K562 (cell line): Measurements from ENCODE around the gene MXRA7. TPM values are rescaled to one million over a fixed set of nuclear protein-coding genes. Genes with fewer than 3 reads are reported as not detected.

Source experiments
- ATF3 ChIP-seq, 2 experiments: fragments of 450-650 bp in 1 of 2; sonication (generic) in 1 of 2; formaldehyde crosslinking in 1 of 2; IDR thresholded peaks in 1 of 2; conservative IDR thresholded peaks in 1 of 2; 2 replicates each; pipeline versions ENCODE4 v1.6.1 to v1.8.1; 2016 to 2023; ENCODE audit warnings: mild to moderate bottlenecking in 2 of 2, moderate library complexity in 2 of 2, inconsistent platforms in 1 of 2, missing genetic modification reagents in 1 of 2
- CCAR2 ChIP-seq: fragments of 200-400 bp; formaldehyde crosslinking; IDR thresholded peaks from 2 replicates; pipeline ENCODE4 v1.6.1; 2017; ENCODE audit warnings: mild to moderate bottlenecking, low read depth, low read length
- CEBPB ChIP-seq: fragments of 450-650 bp; IDR thresholded peaks from 2 replicates; pipeline ENCODE4 v1.6.1; 2016; ENCODE audit warnings: missing genetic modification characterization, missing compliant biosample characterization
- CREB5 ChIP-seq: fragments of 250-450 bp; sonication (Bioruptor Pico); IDR thresholded peaks from 2 replicates; pipeline ENCODE4 v1.5.0; 2020; ENCODE audit warnings: mild to moderate bottlenecking
- CXXC5 ChIP-seq: fragments of 250-450 bp; sonication (Bioruptor Pico); IDR thresholded peaks from 2 replicates; pipeline ENCODE4 v1.8.0; 2022; ENCODE audit warnings: inconsistent platforms, mild to moderate bottlenecking, moderate library complexity
- ELF1 ChIP-seq: fragments of 200-800 bp; sonication (Bioruptor generic); IDR thresholded peaks from 2 replicates; pipeline ENCODE4 v1.6.1; 2016; ENCODE audit warnings: missing genetic modification characterization, missing compliant biosample characterization
- ESRRA ChIP-seq: fragments of 450-650 bp; IDR thresholded peaks from 2 replicates; pipeline ENCODE4 v1.6.1; 2014; ENCODE audit warnings: low read depth, mild to moderate bottlenecking, moderate library complexity, borderline replicate concordance
- ETV6 ChIP-seq, 3 experiments: fragments of 150-350 bp in 1 of 3; sonication (generic) in 1 of 3; formaldehyde crosslinking in 1 of 3; IDR thresholded peaks; 2 replicates each; pipeline versions ENCODE4 v1.6.1 to v1.8.0; 2014 to 2022; ENCODE audit warnings: borderline replicate concordance in 2 of 3, low read depth in 2 of 3, antibody characterized with exemption in 1 of 3, low read length in 1 of 3, mild to moderate bottlenecking in 1 of 3, missing genetic modification reagents in 1 of 3
- HBP1 ChIP-seq: fragments of 450-650 bp; formaldehyde crosslinking; IDR thresholded peaks from 2 replicates; pipeline ENCODE4 v1.4.0; 2022; ENCODE audit warnings: missing genetic modification characterization
- MITF ChIP-seq: IDR thresholded peaks from 2 replicates; pipeline ENCODE4 v1.6.1; 2014; ENCODE audit warnings: antibody characterized with exemption
- MTA2 ChIP-seq: fragments of 450-650 bp; IDR thresholded peaks from 2 replicates; pipeline ENCODE4 v1.6.1; 2016; ENCODE audit warnings: low read depth
- MXD1 ChIP-seq: fragments of 250-450 bp; sonication (Bioruptor Pico); IDR thresholded peaks from 2 replicates; pipeline ENCODE4 v1.8.0; 2021; ENCODE audit warnings: borderline replicate concordance, mild to moderate bottlenecking, moderate library complexity; ENCODE audit not compliant: poor library complexity, severe bottlenecking
- TEAD2 ChIP-seq: fragments of 450-650 bp; IDR thresholded peaks from 2 replicates; pipeline ENCODE4 v1.6.1; 2016; ENCODE audit warnings: missing genetic modification characterization, control low read depth, missing compliant biosample characterization
- UBTF ChIP-seq, 2 experiments: IDR thresholded peaks; 2 replicates each; pipeline ENCODE4 v1.6.1; 2012; ENCODE audit warnings: improper control_type of control experiment in 2 of 2, low read depth in 2 of 2, low read length in 2 of 2, borderline replicate concordance in 1 of 2
- ZNF143 ChIP-seq: sonication (generic); formaldehyde crosslinking; IDR thresholded peaks from 2 replicates; pipeline ENCODE4 v1.9.0; 2022; ENCODE audit warnings: mild to moderate bottlenecking, missing genetic modification reagents
- ZNF263 ChIP-seq: sonication (generic); formaldehyde crosslinking; IDR thresholded peaks from 2 replicates; pipeline ENCODE4 v1.8.0; 2022; ENCODE audit warnings: mild to moderate bottlenecking, missing genetic modification reagents, borderline replicate concordance
- polyA plus RNA-seq, 8 experiments: library from polyadenylated mRNA; depleted of rRNA in 4 of 8; stranded (reverse) in 5 of 8; unstranded in 3 of 8; fragments of >200 nt; fragmentation: Nextera tagmentation in 2 of 8; fragmentation: Illumina TruSeq in 1 of 8; extraction: Ambion mirVana in 2 of 8; extraction: Trizol in 1 of 8; gene quantifications; 2 replicates each; pipeline versions ENCODE4 v1.2.1 to v1.2.3, GENCODE V29; 2011 to 2014; ENCODE audit warnings: inconsistent platforms in 1 of 8, missing spikeins in 1 of 8
- total RNA-seq, 7 experiments: library from RNA; depleted of rRNA in 6 of 7; stranded (reverse); fragments of >200 nt in 6 of 7; fragmentation: Illumina TruSeq in 2 of 7; extraction: Trizol in 2 of 7; gene quantifications; 2 replicates each; pipeline versions ENCODE4 v1.2.1 to v1.2.3, GENCODE V29; 2011 to 2021; ENCODE audit warnings: low replicate concordance in 1 of 7

MXRA7 gene
- total and polyA plus RNA-seq, 9 of the 15 experiments (the other 6 are each of a cell fraction or from before 2014, with no cell fraction given) = 2.6 to 38.4 (median 14.3) TPM

- no peak for TF ChIP-seq ATF3 (IDR thresholded peaks at IDR 0.05)
- TF ChIP-seq ATF3 (CRISPR knock-in tag; conservative IDR thresholded peaks at IDR 0.05) = peak; percentile 23; the same call in 1 of the 2 replicates
- TF ChIP-seq HBP1 (CRISPR knock-in tag) = no peak
- no peak for TF ChIP-seq CREB5 (CRISPR knock-in tag)
- peak; percentile 41 for TF ChIP-seq ESRRA
- TF ChIP-seq ELF1 (tag) = peak; percentile 90
- no peak for TF ChIP-seq ETV6 (IDR thresholded peaks at IDR 0.05; ENCODE audit: borderline replicate concordance in 1 of 2, low read depth in 2 of 2, low read length in 1 of 2)
- TF ChIP-seq ETV6 (CRISPR knock-in tag; IDR thresholded peaks at IDR 0.05; ENCODE audit: borderline replicate concordance) = no peak
- no peak for TF ChIP-seq UBTF (IDR thresholded peaks at IDR 0.05; ENCODE audit: borderline replicate concordance in 1 of 2, low read depth in 2 of 2, low read length in 2 of 2)
- TF ChIP-seq ZNF263 (CRISPR knock-in tag) = no peak
- TF ChIP-seq MITF = peak; percentile 77; the same call in 1 of the 2 replicates
- TF ChIP-seq MTA2 = no peak
- TF ChIP-seq CCAR2 = no peak
- no peak for TF ChIP-seq TEAD2 (tag)
- no peak for TF ChIP-seq CEBPB (tag)
- peak; percentile 63 for TF ChIP-seq MXD1 (CRISPR knock-in tag)
- peak; percentile 71 for TF ChIP-seq CXXC5 (CRISPR knock-in tag)
- no peak for TF ChIP-seq ZNF143 (CRISPR knock-in tag)
Observed at GRCh38 chr17:76726776-76727718, 16.3 kb upstream of the MXRA7 start, which contains the start of gene METTL23 (continued).
